Upper lobe of left lung (tissue), 6 donors: ENCODE data around the gene PTCD3. TPM values are rescaled to one million over a fixed set of nuclear protein-coding genes. Genes with fewer than 3 reads are reported as not detected.

ENCODE experiments used
- ATAC-seq, 2 donors: fragments of 200-7000 bp; cut with Tn5 transposase; one replicate each; pipeline ENCODE4 v1.9.1; 2022; ENCODE audit warnings: mild to moderate bottlenecking in 2 of 2, moderate library complexity in 2 of 2; ENCODE audit not compliant: low FRiP score in 2 of 2
- DNase-seq, 2 donors: peaks; one replicate each; pipeline ENCODE4 v3.0.0-alpha.2; 2019 to 2020
- H3K27ac ChIP-seq, 4 donors: fragments of 200-600 bp; sonication (generic); one replicate each; pipeline ENCODE4 v1.5.1; 2016 to 2019
- H3K27me3 ChIP-seq, 4 donors: fragments of 200-600 bp; sonication (generic); one replicate each; pipeline ENCODE4 v1.5.1; 2017 to 2019
- H3K36me3 ChIP-seq, 4 donors: fragments of 200-600 bp; sonication (generic); one replicate each; pipeline ENCODE4 v1.5.1; 2016 to 2019
- H3K4me1 ChIP-seq, 4 donors: fragments of 200-600 bp; sonication (generic); one replicate each; pipeline ENCODE4 v1.5.1; 2018 to 2019
- H3K4me3 ChIP-seq, 4 donors: fragments of 200-600 bp; sonication (generic); one replicate each; pipeline ENCODE4 v1.5.1; 2017 to 2019; ENCODE audit warnings: mild to moderate bottlenecking in 2 of 4, moderate library complexity in 1 of 4
- H3K9me3 ChIP-seq, 4 donors: fragments of 200-600 bp; sonication (generic); one replicate each; pipeline ENCODE4 v1.5.1; 2018 to 2019
- CTCF ChIP-seq, 6 experiments: fragments of 450-650 bp in 4 of 6; fragments of 200-600 bp in 2 of 6; sonication (generic) in 2 of 6; IDR thresholded peaks; one replicate each; pipeline ENCODE4 v1.5.1; 2016 to 2019; ENCODE audit warnings: antibody characterized with exemption in 6 of 6
- EP300 ChIP-seq, 4 donors: sonication (generic); formaldehyde crosslinking; IDR thresholded peaks; one replicate each; pipeline ENCODE4 v1.5.1; 2017; ENCODE audit warnings: antibody characterized with exemption in 4 of 4, control low read depth in 2 of 4
- POLR2A ChIP-seq, 4 donors: fragments of 450-650 bp; IDR thresholded peaks; one replicate each; pipeline ENCODE4 v1.5.1; 2016 to 2017; ENCODE audit warnings: antibody characterized with exemption in 4 of 4, mild to moderate bottlenecking in 2 of 4
- POLR2AphosphoS5 ChIP-seq, 2 donors: sonication (generic); formaldehyde crosslinking; IDR thresholded peaks; one replicate each; pipeline ENCODE4 v1.5.1; 2017; ENCODE audit warnings: antibody characterized with exemption in 2 of 2
- WGBS, 2 donors: methylation state at CpG; one replicate each; pipeline ENCODE4 v1.1.5; 2017 to 2018; 5-methylcytosine and 5-hydroxymethylcytosine counted together
- total RNA-seq, 6 donors: library from RNA; depleted of rRNA in 4 of 6; stranded (reverse); fragments of >200 nt in 4 of 6; gene quantifications; one replicate each; pipeline versions ENCODE4 v1.1.0 to v1.2.1, GENCODE V29; 2016 to 2021
- donor health status: DM: no; HTN: no; CAD: no; lungs with moderate emphysema.
- donor health status: DM: no; HTN: yes; CAD: no; lungs with severe emphysema.

The PTCD3 gene
- total RNA-seq, 6 donors from 2014 or later, result 37.0 to 79.4 (median 64.3) TPM

GRCh38 chr2:86078774-86079545, 27.1 kb upstream of the PTCD3 start:
- H3K9me3 ChIP-seq, result no peaks in the 10 kb centered on the region
- TF ChIP-seq CTCF (IDR thresholded peaks at IDR 0.05) (peak; percentile 18 to 61 (median 50)), POLR2AphosphoS5 (IDR thresholded peaks at IDR 0.05) (no peak)
- peaks cover 0 to 51% (median 26%) of the 10 kb centered on the region in 4 donors for H3K36me3 ChIP-seq
- DNase-seq, result peak in 1 of 2 donors; percentile 58
- 52 to 60% methylated on average over 7 of the region's 7 CpGs for whole genome bisulfite sequencing, 2 donors
- no peaks in the 10 kb centered on the region for H3K27me3 ChIP-seq
- H3K27ac ChIP-seq, result peak overlapping the region in 2 of 4 donors; percentile 5 to 33
- no peak overlapping the region for H3K4me3 ChIP-seq
- H3K4me1 ChIP-seq, result peaks cover 12 to 18% (median 15%) of the 10 kb centered on the region in 4 donors
- peak in 1 of 2 donors; percentile 80 for ATAC-seq

GRCh38 chr2:86079981-86080911, 25.8 kb upstream of the PTCD3 start:
- DNase-seq (peak; percentile 86 to 92), ATAC-seq (peak; percentile 90)
- peaks cover 12 to 18% (median 15%) of the 10 kb centered on the region in 4 donors for H3K4me1 ChIP-seq
- no peak overlapping the region for H3K4me3 ChIP-seq
- H3K27me3 ChIP-seq, result no peaks in the 10 kb centered on the region
- H3K36me3 ChIP-seq, result peaks cover 0 to 40% (median 19%) of the 10 kb centered on the region in 4 donors
- peak overlapping the region in 2 of 4 donors; percentile 27 to 33 for H3K27ac ChIP-seq
- TF ChIP-seq POLR2A (IDR thresholded peaks at IDR 0.05) (no peak), EP300 (IDR thresholded peaks at IDR 0.05) (no peak), POLR2AphosphoS5 (IDR thresholded peaks at IDR 0.05) (no peak), CTCF (IDR thresholded peaks at IDR 0.05) (peak; percentile 60 to 83 (median 80))
- WGBS, 2 donors, result 33 to 44% methylated on average over 9 to 14 of the region's 14 CpGs
- no peaks in the 10 kb centered on the region for H3K9me3 ChIP-seq

- 96% methylated on average over 4 of the region's 4 CpGs for WGBS, 2 donors
- Histone ChIP-seq H3K27ac (no peak overlapping the region), H3K4me1 (peaks cover 12 to 18% (median 15%) of the 10 kb centered on the region in 4 donors), H3K9me3 (no peaks in the 10 kb centered on the region), H3K36me3 (peaks cover 0 to 43% (median 29%) of the 10 kb centered on the region in 4 donors), H3K4me3 (no peak overlapping the region), H3K27me3 (no peaks in the 10 kb centered on the region)
- TF ChIP-seq EP300 (IDR thresholded peaks at IDR 0.05) (no peak), POLR2AphosphoS5 (IDR thresholded peaks at IDR 0.05) (no peak), CTCF (IDR thresholded peaks at IDR 0.05) (no peak), POLR2A (IDR thresholded peaks at IDR 0.05) (no peak)
- no peak for ATAC-seq
- DNase-seq, result no peak
These were observed 24.3 kb upstream of the PTCD3 start for GRCh38 chr2:86081724-86082123.

- TF ChIP-seq POLR2A (IDR thresholded peaks at IDR 0.05) (no peak), EP300 (IDR thresholded peaks at IDR 0.05) (no peak), POLR2AphosphoS5 (IDR thresholded peaks at IDR 0.05) (no peak), CTCF (IDR thresholded peaks at IDR 0.05) (no peak)
- no peaks in the 10 kb centered on the region for H3K9me3 ChIP-seq
- DNase-seq (no peak), ATAC-seq (no peak)
- H3K4me3 ChIP-seq, result no peak overlapping the region
- 90% methylated on average over 5 of the region's 5 CpGs for WGBS, 2 donors
- H3K27ac ChIP-seq, result no peak overlapping the region
- peaks cover 0 to 43% (median 27%) of the 10 kb centered on the region in 4 donors for H3K36me3 ChIP-seq
- H3K27me3 ChIP-seq, result no peaks in the 10 kb centered on the region
- peaks cover 12 to 18% (median 15%) of the 10 kb centered on the region in 4 donors for H3K4me1 ChIP-seq
These were observed 23.3 kb upstream of the PTCD3 start for GRCh38 chr2:86082756-86083155.
